Subcutaneous adipose tissue (tissue), 4 donors: ENCODE data around the gene TMEM51. TPM values are rescaled to one million over a fixed set of nuclear protein-coding genes. Genes with fewer than 3 reads are reported as not detected.

Experiments used
- CTCF ChIP-seq: fragments of 450-650 bp; IDR thresholded peaks from one replicate; pipeline ENCODE4 v1.5.1; 2016; ENCODE audit warnings: low read depth, mild to moderate bottlenecking, control low read depth, antibody characterized with exemption, moderate library complexity
- total RNA-seq, 4 donors: library from RNA; depleted of rRNA; stranded (reverse); fragments of >200 nt; gene quantifications; one replicate each; pipeline ENCODE4 v1.1.0, GENCODE V29; 2016

The TMEM51 gene
- total RNA-seq, 4 donors from 2014 or later: 0.94 to 8.5 (median 1.1) TPM

GRCh38 chr1:15251857-15252835 is 98.6 kb downstream of the TMEM51 start:
- no peak for TF ChIP-seq CTCF

- no peak for TF ChIP-seq CTCF
These were observed 101.0 kb downstream of the TMEM51 start for GRCh38 chr1:15254559-15254958.

GRCh38 chr1:15255582-15256149 is 102.1 kb downstream of the TMEM51 start:
- TF ChIP-seq CTCF: no peak

- no peak for TF ChIP-seq CTCF
These were observed 103.0 kb downstream of the TMEM51 start for GRCh38 chr1:15256584-15256983.

GRCh38 chr1:15257309-15257708 is 103.8 kb downstream of the TMEM51 start:
- TF ChIP-seq CTCF: no peak

- TF ChIP-seq CTCF: no peak
These were observed 105.5 kb downstream of the TMEM51 start for GRCh38 chr1:15258833-15259621.

GRCh38 chr1:15259622-15260007 is 106.1 kb downstream of the TMEM51 start:
- no peak for TF ChIP-seq CTCF
